NCI-H748 (cell line): ENCODE data around the gene SCFD2.
A peak's percentile ranks its signal among the peaks of the same experiment; 100 is the strongest.
"Not testable (repeated sequence)": the region's sequence is repeated elsewhere in the genome, so short reads cannot be mapped to it uniquely, and the experiment has no call there.

Experiments used
- DNase-seq: peaks from one replicate; lab custom pipeline; 2025; ENCODE audit not compliant: unreplicated experiment; lab: John Stamatoyannopoulos, UW

The SCFD2 gene

DNA sequence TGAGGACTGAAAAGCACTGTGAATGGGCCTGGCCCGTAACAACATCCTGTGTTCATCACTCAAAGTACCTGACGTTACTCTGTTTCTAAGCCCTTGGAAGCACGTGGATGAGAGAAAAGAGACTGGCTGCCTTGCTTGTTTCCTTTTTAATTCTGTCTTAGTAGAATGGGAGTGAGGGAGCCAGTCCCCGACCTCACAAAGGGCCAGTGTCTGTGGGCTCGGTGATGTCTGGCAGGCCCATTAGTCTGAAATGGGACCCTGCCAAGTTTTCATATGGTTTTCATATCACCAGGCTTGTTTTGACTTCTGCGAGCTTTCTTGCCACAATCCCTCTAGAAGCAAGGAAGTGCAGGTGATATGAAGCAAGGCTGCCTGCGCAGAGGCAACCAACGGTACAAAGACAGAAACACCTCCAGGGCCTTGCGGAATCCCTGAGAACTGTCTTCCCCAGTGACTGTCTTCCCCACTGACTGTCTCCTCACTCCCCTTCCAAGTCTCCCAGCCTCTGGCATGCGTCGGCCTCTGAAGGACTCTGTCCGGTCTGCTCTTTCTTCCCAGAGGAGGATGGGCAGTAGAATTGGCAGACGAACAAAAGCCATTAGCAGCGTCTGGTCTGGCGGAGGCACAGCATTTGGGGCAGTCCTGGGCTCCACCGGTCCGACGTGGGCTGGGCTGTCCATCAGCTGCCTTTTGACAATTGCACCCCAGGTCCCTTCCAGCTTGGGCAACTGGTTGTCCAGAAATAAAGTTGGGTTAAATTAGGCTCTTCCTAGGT lies 524.0 kb downstream of the SCFD2 start:
- no peak for DNase-seq

- DNase-seq: peak; percentile 56
Observed at GRCh38 chr4:52840531-52841370, 525.1 kb downstream of the SCFD2 start.

GRCh38 chr4:52838729-52839586 lies 526.9 kb downstream of the SCFD2 start:
- DNase-seq: no peak

DNA sequence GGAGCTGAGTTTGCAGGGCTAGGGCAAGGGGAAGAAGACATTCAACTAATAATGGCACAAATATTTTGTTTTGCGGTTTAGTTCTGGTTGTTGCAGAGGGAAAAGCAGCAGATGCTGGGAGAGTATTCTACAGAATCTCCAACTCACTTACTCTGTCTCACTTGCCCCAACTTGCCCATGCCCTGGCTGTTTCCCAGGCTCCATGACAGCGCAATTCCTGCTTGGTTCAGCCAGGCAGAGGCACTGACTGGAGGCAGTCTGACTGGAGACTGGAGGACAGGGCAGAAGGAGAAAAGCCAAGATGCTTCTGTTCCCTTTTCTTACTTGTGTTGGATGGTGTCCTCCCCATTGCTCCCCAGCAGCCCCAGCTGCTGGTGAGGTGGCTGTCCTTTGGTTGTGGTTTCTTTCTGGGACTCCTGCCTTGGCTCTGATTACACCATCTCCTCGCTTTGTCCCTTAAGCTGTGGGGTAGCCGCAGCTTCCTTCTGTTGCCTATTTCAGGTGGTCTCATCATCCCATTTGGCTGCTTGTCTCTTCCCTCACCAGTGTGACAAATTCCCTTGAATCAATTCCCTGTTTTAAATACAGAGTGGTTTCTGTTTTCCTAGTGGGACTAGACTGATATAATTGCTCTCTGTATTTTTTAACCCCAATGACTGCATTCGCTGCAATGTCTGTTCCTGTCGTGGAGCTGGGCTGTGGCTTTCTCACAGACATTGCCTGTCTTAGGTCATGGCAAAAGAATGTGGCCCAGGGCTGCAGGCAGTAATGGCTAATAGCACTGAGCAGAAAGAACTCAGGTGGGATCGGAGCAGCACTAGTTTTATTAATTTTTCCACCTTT lies 527.9 kb downstream of the SCFD2 start:
- DNase-seq: no peak

DNA sequence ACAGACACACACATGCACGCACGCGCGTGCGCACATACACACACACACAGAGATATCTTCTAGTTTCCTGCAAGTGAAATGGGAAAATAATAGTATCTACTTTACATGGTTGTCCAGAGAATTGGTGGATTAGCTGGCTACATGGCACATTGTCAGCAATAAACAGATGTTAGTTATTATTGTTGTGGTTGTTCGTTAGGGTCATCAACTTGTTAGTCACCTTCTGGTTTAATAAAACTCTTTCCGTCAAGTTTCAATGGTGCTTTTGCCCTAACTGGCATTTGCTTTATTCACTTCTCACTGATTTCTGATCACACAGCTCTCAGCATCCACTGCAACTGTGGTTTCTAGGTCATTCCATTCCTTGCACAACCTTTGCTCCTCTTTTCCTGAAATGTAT lies 529.2 kb downstream of the SCFD2 start:
- no peak for DNase-seq

DNA sequence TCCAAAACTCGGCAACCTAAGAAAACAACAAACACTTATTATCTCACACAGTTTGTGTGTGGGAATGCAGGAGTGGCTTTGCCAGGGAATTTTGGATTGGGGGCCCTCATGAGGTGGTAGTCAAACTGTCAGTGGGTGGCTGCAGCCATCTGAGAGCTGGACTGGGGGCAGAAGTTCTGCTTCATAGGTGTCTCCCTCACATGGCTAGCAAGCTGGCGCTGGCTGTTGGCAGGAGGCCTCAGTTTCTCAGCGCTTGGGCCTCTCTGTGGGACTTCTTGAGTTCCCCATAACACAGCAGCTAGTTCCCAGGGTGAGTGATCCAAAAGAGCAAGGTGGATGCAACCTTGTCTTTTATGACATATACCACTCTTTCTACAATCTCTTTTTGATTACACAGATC lies 529.7 kb downstream of the SCFD2 start:
- DNase-seq: no peak

DNA sequence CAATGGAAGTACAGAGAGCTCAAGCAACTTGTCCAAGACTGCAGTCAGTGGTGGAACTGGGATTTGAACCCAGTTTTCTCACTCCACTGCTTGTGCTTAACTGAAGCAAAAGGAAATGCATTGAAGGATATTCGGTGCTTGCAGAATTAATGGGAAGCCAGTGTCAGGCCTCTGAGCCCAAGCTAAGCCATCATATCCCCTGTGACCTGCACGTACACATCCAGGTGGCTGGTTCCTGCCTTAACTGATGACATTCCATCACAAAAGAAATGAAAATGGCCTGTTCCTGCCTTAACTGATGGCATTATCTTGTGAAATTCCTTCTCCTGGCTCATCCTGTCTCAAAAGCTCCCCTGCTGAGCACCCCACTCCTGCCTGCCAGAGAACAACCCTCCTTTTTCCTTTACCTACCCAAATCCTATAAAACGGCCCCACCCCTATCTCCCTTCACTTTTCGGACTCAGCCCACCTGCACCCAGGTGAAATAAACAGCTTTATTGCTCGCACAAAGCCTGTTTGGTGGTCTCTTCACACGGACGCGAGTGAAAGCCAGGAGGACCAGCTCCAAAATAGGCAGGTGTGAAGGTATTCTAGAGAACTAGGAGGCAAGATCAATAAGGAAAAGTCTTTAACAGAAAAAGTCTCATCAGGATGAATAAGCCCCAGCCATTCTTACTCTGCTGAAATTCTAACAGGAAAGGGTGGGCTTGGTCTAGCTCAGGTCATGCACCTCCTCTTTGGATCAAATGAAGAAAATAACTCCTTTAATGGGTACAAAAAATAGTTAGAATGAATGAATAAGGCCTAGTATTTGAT lies 531.0 kb downstream of the SCFD2 start:
- not testable (repeated sequence) for DNase-seq

DNA sequence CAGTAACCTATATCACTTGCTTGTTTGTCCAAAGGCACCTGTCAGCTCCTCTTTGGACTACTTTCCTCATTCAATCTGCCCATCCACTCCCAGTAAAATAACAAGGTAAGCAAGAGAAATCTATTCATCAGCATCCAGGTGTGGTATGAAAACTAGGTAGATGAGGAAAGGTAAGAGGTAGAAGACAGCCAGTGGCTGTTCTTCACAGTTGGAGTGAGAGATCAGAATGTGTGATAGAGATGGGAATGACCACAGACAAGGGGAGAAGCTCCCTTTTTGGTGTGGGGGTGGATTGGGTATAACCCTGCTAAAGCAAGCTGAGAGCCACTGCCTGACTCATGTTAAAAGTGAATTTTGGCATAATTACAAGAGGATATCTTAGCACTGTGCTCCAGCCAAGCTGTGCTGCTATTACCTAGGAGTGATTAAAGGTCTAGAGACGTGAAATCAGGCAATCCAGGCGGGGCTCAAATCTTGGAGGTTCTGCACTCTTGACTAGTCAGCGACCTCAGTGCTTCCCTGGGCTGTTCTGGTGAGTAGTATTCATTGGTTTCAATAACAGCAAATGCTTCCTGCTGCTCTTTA lies 531.8 kb downstream of the SCFD2 start:
- no peak for DNase-seq

GRCh38 chr4:52825460-52826090 lies 540.3 kb downstream of the SCFD2 start:
- no peak for DNase-seq

GRCh38 chr4:52824603-52825459 lies 541.0 kb downstream of the SCFD2 start:
- DNase-seq: no peak

- DNase-seq: no peak
Observed at GRCh38 chr4:52824270-52824602, 541.6 kb downstream of the SCFD2 start.

DNA sequence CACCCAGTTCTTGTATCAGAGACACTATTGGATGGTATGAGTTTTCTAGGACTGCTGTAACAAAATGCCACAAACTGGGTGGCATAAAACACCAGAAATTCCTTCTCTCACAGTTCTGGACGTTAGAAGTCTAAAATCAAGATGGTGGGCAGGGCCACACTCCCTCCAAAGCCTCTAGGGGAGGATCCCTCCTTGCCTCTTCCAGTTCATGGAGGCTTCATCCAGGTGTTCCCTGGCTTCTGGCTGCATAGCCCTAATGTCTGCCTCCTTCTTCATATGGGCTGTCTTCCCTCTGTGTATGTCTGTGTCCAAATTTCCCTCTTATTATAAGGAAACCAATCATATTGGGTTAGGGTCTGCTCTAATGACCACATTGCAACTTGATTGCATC lies 542.2 kb downstream of the SCFD2 start:
- DNase-seq: no peak
